Astrocyte (in vitro differentiated cells and primary cell): ENCODE data around the gene TMPRSS9. TPM values are rescaled to one million over a fixed set of nuclear protein-coding genes. Genes with fewer than 3 reads are reported as not detected.
A peak's percentile ranks its signal among the peaks of the same experiment; 100 is the strongest.

Experiments
- DNase-seq: peaks from one replicate; pipeline ENCODE4 v3.0.0-alpha.2; 2010; ENCODE audit warnings: low read depth
- FAIRE-seq: peaks from 2 replicates; lab custom pipeline; 2011; peaks lifted over from hg19 to GRCh38; lab: Jason Lieb, UNC
- H2AFZ ChIP-seq: 2 replicates; pipeline ENCODE4 v1.6.0; 2012; ENCODE audit warnings: low read depth, low read length, inconsistent platforms
- H3K27ac ChIP-seq: 2 replicates; pipeline ENCODE4 v1.5.1; 2011; ENCODE audit warnings: low read depth, low read length, inconsistent platforms
- H3K27me3 ChIP-seq: 2 replicates; pipeline ENCODE4 v1.6.0; 2011; ENCODE audit warnings: low read length, inconsistent platforms; ENCODE audit not compliant: insufficient read depth
- H3K36me3 ChIP-seq: 2 replicates; pipeline ENCODE4 v1.5.1; 2011; ENCODE audit warnings: low read length, inconsistent platforms; ENCODE audit not compliant: insufficient read depth
- H3K4me1 ChIP-seq: 2 replicates; pipeline ENCODE4 v1.5.1; 2011; ENCODE audit warnings: low read length, inconsistent platforms; ENCODE audit not compliant: insufficient read depth
- H3K4me2 ChIP-seq: 2 replicates; pipeline ENCODE4 v1.6.0; 2012; ENCODE audit warnings: low read length, inconsistent platforms
- H3K4me3 ChIP-seq: 2 replicates; pipeline ENCODE4 v1.5.1; 2011; ENCODE audit warnings: low read depth, mild to moderate bottlenecking, low read length, inconsistent platforms; ENCODE audit not compliant: insufficient read depth
- H3K79me2 ChIP-seq: 2 replicates; pipeline ENCODE4 v1.6.0; 2012; ENCODE audit warnings: mild to moderate bottlenecking, low read length, inconsistent platforms; ENCODE audit not compliant: insufficient read depth
- H3K9ac ChIP-seq: 2 replicates; pipeline ENCODE4 v1.6.0; 2012; ENCODE audit warnings: mild to moderate bottlenecking, low read length, inconsistent platforms
- H3K9me3 ChIP-seq: 2 replicates; pipeline ENCODE4 v1.5.1; 2012; ENCODE audit warnings: low read depth, mild to moderate bottlenecking, low read length, inconsistent platforms; ENCODE audit not compliant: insufficient read depth
- H4K20me1 ChIP-seq: 2 replicates; pipeline ENCODE4 v1.6.0; 2012; ENCODE audit warnings: low read length, inconsistent platforms; ENCODE audit not compliant: insufficient read depth
- H3K27ac Mint-ChIP-seq: one replicate; pipeline ENCODE4 v1.8.0; 2021; ENCODE audit warnings: mild to moderate bottlenecking, mixed read lengths; ENCODE audit not compliant: unreplicated experiment
- H3K27me3 Mint-ChIP-seq: one replicate; pipeline ENCODE4 v1.8.0; 2021; ENCODE audit warnings: low read depth, mixed read lengths; ENCODE audit not compliant: unreplicated experiment
- H3K36me3 Mint-ChIP-seq: one replicate; pipeline ENCODE4 v1.8.0; 2021; ENCODE audit warnings: low read depth, mixed read lengths; ENCODE audit not compliant: unreplicated experiment
- H3K4me1 Mint-ChIP-seq: one replicate; pipeline ENCODE4 v1.8.0; 2021; ENCODE audit warnings: low read depth, mixed read lengths; ENCODE audit not compliant: unreplicated experiment
- H3K4me3 Mint-ChIP-seq: one replicate; pipeline ENCODE4 v1.8.0; 2021; ENCODE audit warnings: mild to moderate bottlenecking, moderate library complexity, mixed read lengths; ENCODE audit not compliant: unreplicated experiment
- H3K9me3 Mint-ChIP-seq: one replicate; pipeline ENCODE4 v1.8.0; 2021; ENCODE audit warnings: mild to moderate bottlenecking, mixed read lengths; ENCODE audit not compliant: unreplicated experiment
- EZH2 ChIP-seq: IDR thresholded peaks from 2 replicates; pipeline ENCODE4 v1.6.1; 2012; ENCODE audit warnings: mild to moderate bottlenecking, low read length, inconsistent platforms; ENCODE audit not compliant: insufficient read depth
- total RNA-seq: library from RNA; stranded (reverse); gene quantifications from 2 replicates; pipeline ENCODE4 v1.2.1, GENCODE V29; 2021
- TF ChIP-seq, protein P1 (sequence below): IDR thresholded peaks from 2 replicates; pipeline ENCODE4 v1.5.1; 2011; ENCODE audit warnings: low read depth, mild to moderate bottlenecking, inconsistent platforms, low read length, moderate library complexity; ENCODE audit not compliant: insufficient read depth

The TMPRSS9 gene
- total RNA-seq, 1 donor from 2014 or later, result 0.16 TPM

DNA sequence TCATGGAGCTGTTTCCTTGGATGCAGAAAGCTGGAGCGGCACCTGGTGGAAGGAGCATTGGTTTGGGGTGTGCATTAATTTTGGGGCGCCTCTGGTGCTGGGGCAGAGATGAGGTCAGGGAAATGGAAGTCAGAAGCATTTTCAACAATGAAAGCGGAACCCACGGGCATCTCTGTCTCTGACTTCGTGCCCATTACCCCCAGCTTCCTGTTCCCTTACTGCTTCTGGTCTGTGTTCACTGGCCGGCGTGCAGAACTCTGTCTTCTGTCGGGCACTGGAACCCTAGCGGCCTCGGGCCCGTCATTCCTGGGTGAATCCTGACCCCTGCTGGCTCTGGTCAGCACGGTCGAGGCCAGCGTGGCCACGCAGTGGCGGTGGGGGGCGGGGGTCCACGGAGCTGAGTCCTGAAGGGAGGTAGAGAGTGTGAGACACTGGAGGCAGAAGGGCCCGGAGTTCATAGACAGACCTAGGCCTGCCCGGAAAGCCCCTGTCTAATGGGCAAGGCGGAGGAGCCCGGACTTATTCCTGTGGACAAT, 44.2 kb upstream of the TMPRSS9 start:
- Histone ChIP-seq H2AFZ (peak overlapping the region; percentile 34), H3K27ac (no peak overlapping the region), H3K27me3 (no peaks in the 10 kb centered on the region), H3K4me3 (no peak overlapping the region), H3K4me1 (no peaks in the 10 kb centered on the region), H3K9me3 (peaks cover 7% of the 10 kb centered on the region), H4K20me1 (no peaks in the 10 kb centered on the region), H3K36me3 (no peaks in the 10 kb centered on the region), H3K79me2 (no peaks in the 10 kb centered on the region), H3K4me2 (peak overlapping the region; percentile 36), H3K9ac (no peak overlapping the region)
- TF ChIP-seq, protein P1, sequence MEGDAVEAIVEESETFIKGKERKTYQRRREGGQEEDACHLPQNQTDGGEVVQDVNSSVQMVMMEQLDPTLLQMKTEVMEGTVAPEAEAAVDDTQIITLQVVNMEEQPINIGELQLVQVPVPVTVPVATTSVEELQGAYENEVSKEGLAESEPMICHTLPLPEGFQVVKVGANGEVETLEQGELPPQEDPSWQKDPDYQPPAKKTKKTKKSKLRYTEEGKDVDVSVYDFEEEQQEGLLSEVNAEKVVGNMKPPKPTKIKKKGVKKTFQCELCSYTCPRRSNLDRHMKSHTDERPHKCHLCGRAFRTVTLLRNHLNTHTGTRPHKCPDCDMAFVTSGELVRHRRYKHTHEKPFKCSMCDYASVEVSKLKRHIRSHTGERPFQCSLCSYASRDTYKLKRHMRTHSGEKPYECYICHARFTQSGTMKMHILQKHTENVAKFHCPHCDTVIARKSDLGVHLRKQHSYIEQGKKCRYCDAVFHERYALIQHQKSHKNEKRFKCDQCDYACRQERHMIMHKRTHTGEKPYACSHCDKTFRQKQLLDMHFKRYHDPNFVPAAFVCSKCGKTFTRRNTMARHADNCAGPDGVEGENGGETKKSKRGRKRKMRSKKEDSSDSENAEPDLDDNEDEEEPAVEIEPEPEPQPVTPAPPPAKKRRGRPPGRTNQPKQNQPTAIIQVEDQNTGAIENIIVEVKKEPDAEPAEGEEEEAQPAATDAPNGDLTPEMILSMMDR, result peak; percentile 32
- TF ChIP-seq EZH2, result no peak
- peaks cover 3% of the 10 kb centered on the region for H3K36me3 Mint-ChIP-seq
- peaks cover 7% of the 10 kb centered on the region for H3K9me3 Mint-ChIP-seq
- H3K4me1 Mint-ChIP-seq, result no peaks in the 10 kb centered on the region
- H3K27ac Mint-ChIP-seq, result no peak overlapping the region
- no peak for DNase-seq
- H3K27me3 Mint-ChIP-seq, result peaks cover 7% of the 10 kb centered on the region
- no peak for FAIRE-seq
- H3K4me3 Mint-ChIP-seq, result no peak overlapping the region

DNA sequence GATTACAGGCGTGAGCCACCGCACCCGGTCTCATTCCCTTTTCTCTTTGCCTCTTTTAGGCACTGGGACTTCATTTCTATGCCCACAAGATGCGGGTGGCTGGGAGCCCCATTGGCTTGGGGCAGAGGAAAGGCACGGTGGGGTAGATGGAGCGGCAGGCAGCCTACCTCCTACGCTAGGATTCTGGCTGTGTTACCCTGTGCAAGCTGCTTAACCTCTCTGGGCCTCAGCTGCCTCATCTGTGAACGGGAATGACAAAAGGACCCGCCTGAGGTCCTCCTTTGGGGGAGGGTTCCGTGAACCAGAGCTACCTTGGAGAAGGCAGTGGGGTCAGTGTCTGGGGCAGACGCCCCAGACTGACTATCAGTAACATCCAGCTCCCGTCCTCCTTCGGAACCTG, 42.8 kb upstream of the TMPRSS9 start:
- TF ChIP-seq EZH2, result no peak
- H3K4me3 Mint-ChIP-seq, result no peak overlapping the region
- H3K27ac Mint-ChIP-seq, result no peak overlapping the region
- no peaks in the 10 kb centered on the region for H3K4me1 Mint-ChIP-seq
- peaks cover 7% of the 10 kb centered on the region for H3K9me3 Mint-ChIP-seq
- no peak overlapping the region for H2AFZ ChIP-seq
- peaks cover 2% of the 10 kb centered on the region for H3K36me3 ChIP-seq
- peaks cover 3% of the 10 kb centered on the region for H3K36me3 Mint-ChIP-seq
- no peak overlapping the region for H3K4me2 ChIP-seq
- no peak for DNase-seq
- no peaks in the 10 kb centered on the region for H3K27me3 ChIP-seq
- peaks cover 7% of the 10 kb centered on the region for H3K9me3 ChIP-seq
- no peaks in the 10 kb centered on the region for H3K79me2 ChIP-seq
- peaks cover 2% of the 10 kb centered on the region for H3K27me3 Mint-ChIP-seq
- H4K20me1 ChIP-seq, result no peaks in the 10 kb centered on the region
- H3K4me1 ChIP-seq, result no peaks in the 10 kb centered on the region
- FAIRE-seq, result no peak
- no peak overlapping the region for H3K27ac ChIP-seq
- no peak overlapping the region for H3K9ac ChIP-seq
- H3K4me3 ChIP-seq, result no peak overlapping the region

DNA sequence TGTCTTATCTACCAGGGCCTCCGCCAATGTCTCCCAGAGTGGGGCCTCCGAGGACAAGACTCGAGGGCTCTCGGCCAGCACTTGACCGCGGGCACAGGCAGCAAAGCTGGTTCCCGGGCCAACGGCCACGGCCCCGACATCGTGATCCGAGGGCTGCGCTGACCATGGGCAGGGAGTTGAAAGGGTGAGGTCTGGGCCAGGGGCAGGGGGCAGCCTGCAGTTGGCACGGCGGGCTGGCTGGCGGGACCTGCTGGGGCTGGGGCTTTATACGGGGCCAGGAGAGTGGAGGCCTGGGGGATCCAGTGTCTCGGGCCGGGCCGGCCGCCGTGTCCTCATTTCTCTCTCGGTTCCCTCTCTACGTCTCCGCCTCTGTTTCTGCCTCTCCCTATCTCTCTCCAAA, 42.3 kb upstream of the TMPRSS9 start:
- TF ChIP-seq, protein P1, result no peak
- no peak for TF ChIP-seq EZH2
- DNase-seq (no peak), FAIRE-seq (no peak)
- no peaks in the 10 kb centered on the region for H3K79me2 ChIP-seq
- Mint-ChIP-seq H3K9me3 (peaks cover 7% of the 10 kb centered on the region), H3K4me3 (no peak overlapping the region), H3K27ac (no peak overlapping the region), H3K36me3 (peaks cover 3% of the 10 kb centered on the region), H3K4me1 (no peaks in the 10 kb centered on the region), H3K27me3 (peaks cover 2% of the 10 kb centered on the region)
- H3K9ac ChIP-seq, result no peak overlapping the region
- H3K27me3 ChIP-seq, result no peaks in the 10 kb centered on the region
- H3K27ac ChIP-seq, result no peak overlapping the region
- H3K4me1 ChIP-seq, result no peaks in the 10 kb centered on the region
- no peaks in the 10 kb centered on the region for H4K20me1 ChIP-seq
- peaks cover 2% of the 10 kb centered on the region for H3K36me3 ChIP-seq
- H3K9me3 ChIP-seq, result peaks cover 7% of the 10 kb centered on the region
- H3K4me2 ChIP-seq, result no peak overlapping the region
- no peak overlapping the region for H3K4me3 ChIP-seq
- no peak overlapping the region for H2AFZ ChIP-seq
